DOHH2 (cell line): ENCODE measurements around the gene LIMK2.

Experiments used
- EZH2phosphoT487 ChIP-seq: fragments of 200-600 bp; sonication (generic); IDR thresholded peaks from 2 replicates; pipeline ENCODE4 v1.6.1; 2017; ENCODE audit warnings: borderline replicate concordance, mild to moderate bottlenecking, antibody characterized with exemption, low read length, moderate library complexity, mixed read lengths
- TF ChIP-seq, protein P1 (sequence below): fragments of 200-600 bp; sonication (generic); IDR thresholded peaks from one replicate; pipeline ENCODE4 v1.5.1; 2014; ENCODE audit warnings: antibody characterized with exemption, mild to moderate bottlenecking, low read depth, low read length; ENCODE audit not compliant: poor library complexity, severe bottlenecking

DNA sequence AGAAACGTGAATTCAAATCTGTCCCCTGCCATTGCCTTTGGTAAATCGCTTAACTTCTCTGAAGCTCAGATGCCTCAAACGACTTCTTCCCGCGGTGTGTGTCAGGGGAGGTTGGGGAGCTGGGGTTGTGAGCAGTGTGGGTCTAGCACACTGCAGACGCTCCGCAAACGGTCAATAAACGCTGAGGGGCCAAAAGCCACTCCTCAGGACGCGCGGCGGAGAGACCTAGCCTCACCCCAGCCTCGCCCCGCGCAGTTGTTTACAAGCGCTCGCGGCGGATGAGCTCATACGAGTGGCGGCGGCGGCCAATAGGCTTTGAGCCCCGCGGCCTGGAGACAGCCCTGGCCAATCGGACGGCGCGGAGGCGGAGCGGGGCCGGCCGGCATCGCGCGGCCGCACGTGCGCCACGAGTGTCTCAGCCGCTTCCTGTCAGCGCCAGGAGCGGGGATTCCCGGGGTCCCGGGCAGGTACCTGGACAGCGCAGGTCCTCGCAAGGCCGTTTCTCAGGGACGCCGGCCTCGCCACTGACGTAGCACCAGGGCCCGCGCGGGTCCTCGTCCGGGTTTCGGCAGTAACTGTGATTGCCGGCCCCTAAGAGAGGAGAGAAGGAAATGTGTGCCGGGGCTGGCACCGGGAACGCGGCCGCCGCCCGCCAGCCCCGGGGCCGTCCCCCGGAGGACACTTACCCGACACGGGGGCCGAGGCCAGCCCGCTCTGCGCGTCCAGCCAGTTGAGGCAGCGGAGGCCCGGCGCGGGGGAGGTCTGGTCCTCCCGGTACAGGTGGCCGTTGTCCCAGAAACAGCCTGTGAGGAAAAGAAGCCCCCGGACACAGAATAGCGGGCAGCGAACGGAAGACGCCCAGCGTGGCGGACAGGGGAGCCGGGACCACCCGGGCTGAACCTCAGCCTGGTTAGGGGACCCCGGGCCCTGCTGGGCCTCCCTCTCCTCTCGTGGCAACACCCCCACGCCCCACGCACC, 78.7 kb downstream of the LIMK2 start:
- TF ChIP-seq, protein P1, sequence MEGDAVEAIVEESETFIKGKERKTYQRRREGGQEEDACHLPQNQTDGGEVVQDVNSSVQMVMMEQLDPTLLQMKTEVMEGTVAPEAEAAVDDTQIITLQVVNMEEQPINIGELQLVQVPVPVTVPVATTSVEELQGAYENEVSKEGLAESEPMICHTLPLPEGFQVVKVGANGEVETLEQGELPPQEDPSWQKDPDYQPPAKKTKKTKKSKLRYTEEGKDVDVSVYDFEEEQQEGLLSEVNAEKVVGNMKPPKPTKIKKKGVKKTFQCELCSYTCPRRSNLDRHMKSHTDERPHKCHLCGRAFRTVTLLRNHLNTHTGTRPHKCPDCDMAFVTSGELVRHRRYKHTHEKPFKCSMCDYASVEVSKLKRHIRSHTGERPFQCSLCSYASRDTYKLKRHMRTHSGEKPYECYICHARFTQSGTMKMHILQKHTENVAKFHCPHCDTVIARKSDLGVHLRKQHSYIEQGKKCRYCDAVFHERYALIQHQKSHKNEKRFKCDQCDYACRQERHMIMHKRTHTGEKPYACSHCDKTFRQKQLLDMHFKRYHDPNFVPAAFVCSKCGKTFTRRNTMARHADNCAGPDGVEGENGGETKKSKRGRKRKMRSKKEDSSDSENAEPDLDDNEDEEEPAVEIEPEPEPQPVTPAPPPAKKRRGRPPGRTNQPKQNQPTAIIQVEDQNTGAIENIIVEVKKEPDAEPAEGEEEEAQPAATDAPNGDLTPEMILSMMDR, result no peak
- no peak for TF ChIP-seq EZH2phosphoT487
